Neural cell (in vitro differentiated cells): Measurements from ENCODE around the gene GET3. TPM values are rescaled to one million over a fixed set of nuclear protein-coding genes. Genes with fewer than 3 reads are reported as not detected.

Experiments used
- H2AFZ ChIP-seq: fragments of 200-600, 300-800 bp; sonication (generic), shearing (Covaris generic); 2 replicates; pipeline ENCODE4 v1.6.0; 2014; ENCODE audit warnings: low read depth, mild to moderate bottlenecking, antibody characterized with exemption, low read length, moderate library complexity
- H3F3A ChIP-seq: fragments of 200-600 bp; shearing (Covaris generic); 2 replicates; pipeline ENCODE4 v1.6.1; 2016; ENCODE audit warnings: mild to moderate bottlenecking, moderate library complexity, mixed read lengths, antibody characterized with exemption, low read length; ENCODE audit not compliant: insufficient read depth, poor library complexity, severe bottlenecking
- H3K27ac ChIP-seq: fragments of 200-600, 300-800 bp; sonication (generic), shearing (Covaris generic); 2 replicates; pipeline ENCODE4 v1.5.1; 2014; ENCODE audit warnings: mild to moderate bottlenecking, low read length, moderate library complexity
- H3K27me3 ChIP-seq: fragments of 300-800, 200-600 bp; sonication (generic), shearing (Covaris generic); 2 replicates; pipeline ENCODE4 v1.6.0; 2014; ENCODE audit warnings: mild to moderate bottlenecking, low read depth, low read length, moderate library complexity; ENCODE audit not compliant: insufficient read depth
- H3K36me3 ChIP-seq: fragments of 300-800, 200-600 bp; sonication (generic), shearing (Covaris generic); 2 replicates; pipeline ENCODE4 v1.5.1; 2014; ENCODE audit warnings: mild to moderate bottlenecking, antibody characterized with exemption, low read length, moderate library complexity; ENCODE audit not compliant: insufficient read depth
- H3K4me2 ChIP-seq: fragments of 300-800, 200-600 bp; sonication (generic), shearing (Covaris generic); 2 replicates; pipeline ENCODE4 v1.6.0; 2014; ENCODE audit warnings: mild to moderate bottlenecking, low read length
- H3K4me3 ChIP-seq: fragments of 300-800, 200-600 bp; sonication (generic), shearing (Covaris generic); 2 replicates; pipeline ENCODE4 v1.5.1; 2014; ENCODE audit warnings: mild to moderate bottlenecking, low read length, moderate library complexity
- H3K79me2 ChIP-seq: fragments of 200-600 bp; shearing (Covaris generic); replicated peaks from 2 replicates; pipeline ENCODE4 v1.6.0; 2014; ENCODE audit warnings: mild to moderate bottlenecking, low read length, moderate library complexity; ENCODE audit not compliant: insufficient read depth
- H3K9ac ChIP-seq: fragments of 300-800, 200-600 bp; sonication (generic), shearing (Covaris generic); 2 replicates; pipeline ENCODE4 v1.6.1; 2016; ENCODE audit warnings: mild to moderate bottlenecking, low read length, mixed read lengths
- H3K9me2 ChIP-seq: fragments of 200-600 bp; shearing (Covaris generic); 2 replicates; pipeline ENCODE4 v1.6.1; 2016; ENCODE audit warnings: mild to moderate bottlenecking, low read length, mixed read lengths; ENCODE audit not compliant: insufficient read depth
- H3K9me3 ChIP-seq: fragments of 200-600, 300-800 bp; sonication (generic), shearing (Covaris generic); 2 replicates; pipeline ENCODE4 v1.6.1; 2016; ENCODE audit warnings: mild to moderate bottlenecking, mixed run types, low read length, moderate library complexity, mixed read lengths
- H4K20me1 ChIP-seq: fragments of 200-600 bp; shearing (Covaris generic); 2 replicates; pipeline ENCODE4 v1.6.1; 2016; ENCODE audit warnings: mild to moderate bottlenecking, mixed run types; ENCODE audit not compliant: insufficient read depth
- CTCF ChIP-seq: fragments of 450-650 bp; IDR thresholded peaks from 2 replicates; pipeline ENCODE4 v1.5.1; 2014; ENCODE audit warnings: antibody characterized with exemption, mild to moderate bottlenecking, moderate library complexity; ENCODE audit not compliant: poor library complexity, severe bottlenecking
- EP300 ChIP-seq: fragments of 450-650 bp; conservative IDR thresholded peaks from 2 replicates; pipeline ENCODE4 v1.6.1; 2014; ENCODE audit warnings: antibody characterized with exemption, mild to moderate bottlenecking, moderate library complexity; ENCODE audit not compliant: poor library complexity, severe bottlenecking
- EZH2 ChIP-seq: fragments of 200-600, 300-800 bp; shearing (Covaris generic), sonication (generic); IDR thresholded peaks from 2 replicates; pipeline ENCODE4 v1.6.1; 2014; ENCODE audit warnings: antibody characterized with exemption, low read length, borderline replicate concordance, mild to moderate bottlenecking; ENCODE audit not compliant: insufficient read depth, poor library complexity, severe bottlenecking
- MXI1 ChIP-seq: fragments of 450-650 bp; conservative IDR thresholded peaks from 2 replicates; pipeline ENCODE4 v1.6.1; 2014; ENCODE audit warnings: antibody characterized with exemption, mild to moderate bottlenecking; ENCODE audit not compliant: poor library complexity, severe bottlenecking
- POLR2AphosphoS5 ChIP-seq: IDR thresholded peaks from 2 replicates; pipeline ENCODE4 v1.6.1; 2012
- RAD21 ChIP-seq: fragments of 450-650 bp; conservative IDR thresholded peaks from 2 replicates; pipeline ENCODE4 v1.6.1; 2014; ENCODE audit warnings: antibody characterized with exemption, mild to moderate bottlenecking, moderate library complexity
- REST ChIP-seq: IDR thresholded peaks from 2 replicates; pipeline ENCODE4 v1.6.1; 2012; ENCODE audit warnings: borderline replicate concordance
- SMC3 ChIP-seq: fragments of 450-650 bp; conservative IDR thresholded peaks from 2 replicates; pipeline ENCODE4 v1.6.1; 2014; ENCODE audit warnings: antibody characterized with exemption, mild to moderate bottlenecking, moderate library complexity; ENCODE audit not compliant: poor library complexity
- TAF1 ChIP-seq: IDR thresholded peaks from 2 replicates; pipeline ENCODE4 v1.6.1; 2012; ENCODE audit warnings: low read depth
- polyA plus RNA-seq: library from polyadenylated mRNA; depleted of rRNA; stranded (reverse); fragments of >200 nt; gene quantifications from 2 replicates; pipeline ENCODE4 v1.2.3, GENCODE V29; 2014

The GET3 gene
- polyA plus RNA-seq, 1 donor from 2014 or later: 89.6 TPM

GRCh38 chr19:12792853-12793289 is 55.6 kb downstream of the GET3 start:
- no peaks in the 10 kb centered on the region for H3K9me2 ChIP-seq
- no peaks in the 10 kb centered on the region for H3K79me2 ChIP-seq
- no peaks in the 10 kb centered on the region for H3K9me3 ChIP-seq
- peak overlapping the region; percentile 80 for H3K4me2 ChIP-seq
- peak overlapping the region; percentile 52 for H3K27ac ChIP-seq
- H3K4me3 ChIP-seq: peak overlapping the region; percentile 87
- H4K20me1 ChIP-seq: no peaks in the 10 kb centered on the region
- no peak overlapping the region for H2AFZ ChIP-seq
- H3K27me3 ChIP-seq: peaks cover 29% of the 10 kb centered on the region
- no peaks in the 10 kb centered on the region for H3K36me3 ChIP-seq
- no peaks in the 10 kb centered on the region for H3F3A ChIP-seq
- peak overlapping the region; percentile 82 for H3K9ac ChIP-seq
- TF ChIP-seq CTCF (no peak), RAD21 (no peak), MXI1 (no peak), SMC3 (no peak), POLR2AphosphoS5 (no peak), EP300 (no peak), REST (no peak), EZH2 (no peak), TAF1 (no peak)

GRCh38 chr19:12793290-12794195 is 56.2 kb downstream of the GET3 start:
- Histone ChIP-seq H3K27me3 (peaks cover 29% of the 10 kb centered on the region), H2AFZ (no peak overlapping the region), H4K20me1 (no peaks in the 10 kb centered on the region), H3F3A (no peaks in the 10 kb centered on the region), H3K4me2 (peak overlapping the region; percentile 80), H3K9ac (peak overlapping the region; percentile 82), H3K9me2 (no peaks in the 10 kb centered on the region), H3K9me3 (no peaks in the 10 kb centered on the region), H3K4me3 (peak overlapping the region; percentile 87), H3K79me2 (no peaks in the 10 kb centered on the region), H3K27ac (peak overlapping the region; percentile 52), H3K36me3 (no peaks in the 10 kb centered on the region)
- TF ChIP-seq TAF1 (peak; percentile 54), SMC3 (no peak), EP300 (peak; percentile 86), REST (peak; percentile 22), POLR2AphosphoS5 (peak; percentile 82), MXI1 (peak; percentile 27), RAD21 (no peak)
